Skin epidermis (tissue), 12 donors: ENCODE measurements around the gene ACR.
"Not testable (repeated sequence)": the region's sequence is repeated elsewhere in the genome, so short reads cannot be mapped to it uniquely, and the experiment has no call there.

Experiments
- H3K27ac ChIP-seq, 21 experiments: fragments of 200-600 bp; sonication (generic) in 11 of 21; one replicate each; pipeline ENCODE4 v1.5.0; 2020; ENCODE audit warnings: mild to moderate bottlenecking in 3 of 21, inconsistent platforms in 2 of 21, moderate library complexity in 2 of 21
- H3K4me3 ChIP-seq, 7 experiments: fragments of 200-600 bp; sonication (generic) in 2 of 7; one replicate each; pipeline ENCODE4 v1.5.0; 2020; ENCODE audit warnings: inconsistent platforms in 2 of 7, mild to moderate bottlenecking in 2 of 7, moderate library complexity in 1 of 7

ACR gene

DNA sequence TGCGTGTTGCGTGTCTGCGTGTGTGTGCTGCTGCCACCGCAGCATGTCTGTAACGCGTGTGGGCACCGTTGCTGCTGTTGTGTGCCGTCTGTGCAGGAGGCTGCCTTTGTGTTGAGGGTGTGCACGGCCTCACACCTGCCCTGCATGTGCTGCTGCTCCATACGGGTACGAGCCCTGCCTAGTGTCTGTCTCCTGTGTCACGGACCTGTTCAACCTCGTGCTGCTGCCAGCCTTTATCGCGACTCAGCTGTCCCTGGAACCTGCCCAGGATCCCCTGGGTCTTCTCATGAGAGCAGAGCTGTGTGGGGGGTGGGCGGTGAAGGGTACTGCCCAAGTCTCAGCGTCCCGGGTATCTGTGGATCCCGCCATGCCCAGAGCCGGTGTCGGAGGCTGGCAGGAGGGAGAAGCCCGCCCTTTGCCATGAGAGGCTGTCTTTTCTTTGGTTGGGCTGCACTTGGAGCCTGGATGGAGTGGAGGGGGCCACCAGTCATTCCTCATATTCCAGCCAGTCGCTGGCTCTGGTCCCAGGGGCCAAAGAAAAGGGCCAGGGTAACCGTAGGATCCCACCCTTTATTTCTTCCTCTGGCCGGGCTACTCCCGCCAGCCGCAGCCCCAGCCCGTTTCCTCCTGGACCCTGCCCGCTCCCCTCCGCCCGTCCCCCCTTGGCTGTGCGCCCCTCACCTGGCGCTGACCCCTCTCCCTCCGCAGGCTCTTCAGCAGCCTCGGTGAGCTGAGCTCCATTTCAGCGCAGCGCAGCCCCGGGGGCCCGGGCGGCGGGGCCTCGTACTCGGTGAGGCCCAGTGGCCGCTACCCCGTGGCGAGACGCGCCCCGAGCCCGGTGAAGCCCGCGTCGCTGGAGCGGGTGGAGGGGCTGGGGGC lies 7.8 kb upstream of the ACR start:
- H3K27ac ChIP-seq: no peak overlapping the region
- no peak overlapping the region for H3K4me3 ChIP-seq

DNA sequence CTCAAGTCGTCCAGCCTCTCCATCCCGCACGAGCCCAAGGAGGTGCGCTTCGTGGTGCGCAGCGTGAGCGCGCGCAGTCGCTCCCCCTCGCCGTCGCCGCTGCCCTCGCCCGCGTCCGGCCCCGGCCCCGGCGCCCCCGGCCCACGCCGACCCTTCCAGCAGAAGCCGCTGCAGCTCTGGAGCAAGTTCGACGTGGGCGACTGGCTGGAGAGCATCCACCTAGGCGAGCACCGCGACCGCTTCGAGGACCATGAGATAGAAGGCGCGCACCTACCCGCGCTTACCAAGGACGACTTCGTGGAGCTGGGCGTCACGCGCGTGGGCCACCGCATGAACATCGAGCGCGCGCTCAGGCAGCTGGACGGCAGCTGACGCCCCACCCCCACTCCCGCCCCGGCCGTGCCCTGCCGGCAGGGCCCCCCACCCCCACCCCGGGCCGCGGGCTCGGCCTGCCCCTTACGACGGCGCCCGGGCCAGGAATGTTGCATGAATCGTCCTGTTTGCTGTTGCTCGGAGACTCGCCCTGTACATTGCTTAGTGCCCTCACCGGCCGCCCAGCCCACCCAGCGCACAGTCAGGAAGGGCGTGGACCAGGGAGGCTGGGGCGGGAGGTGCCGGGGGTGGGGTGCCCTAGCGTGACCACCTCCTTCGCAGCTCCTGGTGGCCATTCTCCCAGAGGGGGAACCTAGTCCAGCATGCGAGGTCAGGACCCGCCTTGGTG lies 6.9 kb upstream of the ACR start:
- H3K4me3 ChIP-seq: no peak overlapping the region
- H3K27ac ChIP-seq: no peak overlapping the region

DNA sequence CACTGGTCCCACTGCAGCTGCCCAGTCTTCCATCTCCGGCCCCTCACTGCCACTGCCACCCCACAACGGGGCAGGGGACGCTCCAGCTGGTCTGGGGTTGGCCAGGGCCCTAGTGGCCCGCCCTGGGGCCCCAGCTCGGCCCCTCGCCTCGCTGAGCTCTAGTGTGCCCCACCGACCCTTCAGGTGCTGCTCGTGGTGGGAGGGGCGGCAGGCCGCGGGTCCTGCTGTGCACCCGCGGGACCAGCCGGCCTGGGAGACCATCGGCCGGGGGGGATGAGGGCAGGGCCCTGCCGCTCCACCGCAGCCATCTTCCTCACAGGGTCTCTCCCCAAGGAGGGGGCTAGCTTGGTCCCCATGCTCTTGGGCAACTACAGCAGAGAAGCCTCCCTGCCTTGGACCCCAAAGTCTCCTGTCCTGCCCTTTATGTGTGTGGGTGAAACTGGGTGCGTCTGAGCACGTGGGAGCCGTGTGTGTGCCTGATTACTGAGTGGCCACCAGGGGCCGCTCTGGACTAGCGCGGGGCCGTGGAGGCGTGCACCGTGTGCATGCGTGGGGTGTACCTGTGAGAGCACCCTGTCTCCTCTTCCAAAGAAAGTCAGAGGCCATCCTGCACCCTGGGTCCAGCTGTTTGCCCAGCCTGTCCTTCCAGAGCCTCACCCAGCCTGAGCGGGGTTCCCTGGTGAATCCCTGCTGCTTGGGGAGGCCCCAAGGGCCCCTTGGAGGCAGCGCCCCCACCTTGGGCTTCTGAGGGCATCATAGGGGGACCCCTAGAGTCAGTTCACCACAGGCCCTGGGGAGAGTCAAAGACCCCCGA lies 6.0 kb upstream of the ACR start:
- Histone ChIP-seq H3K27ac (no peak overlapping the region), H3K4me3 (peak overlapping the region in 1 of 7 experiments; percentile 13)

DNA sequence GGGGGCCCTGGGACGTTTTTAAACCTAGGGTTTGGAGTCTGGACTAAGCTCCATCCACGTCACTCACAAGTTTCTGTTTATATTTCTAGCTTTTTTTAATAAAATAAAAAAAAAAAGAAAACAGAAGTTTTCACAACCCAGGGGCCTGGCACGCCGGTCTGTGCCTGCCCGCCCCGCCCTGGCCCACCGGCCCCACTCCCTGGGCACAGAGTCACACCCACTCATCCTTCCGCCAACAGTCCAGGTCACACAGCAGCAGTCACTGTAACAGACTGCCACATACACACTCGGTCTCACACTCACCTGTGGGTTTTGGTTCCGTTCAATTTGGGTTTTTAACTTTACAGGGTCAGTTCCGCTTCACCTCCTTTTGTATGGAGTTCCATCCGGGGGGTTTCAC lies 5.3 kb upstream of the ACR start:
- no peak overlapping the region for H3K27ac ChIP-seq
- H3K4me3 ChIP-seq: no peak overlapping the region

DNA sequence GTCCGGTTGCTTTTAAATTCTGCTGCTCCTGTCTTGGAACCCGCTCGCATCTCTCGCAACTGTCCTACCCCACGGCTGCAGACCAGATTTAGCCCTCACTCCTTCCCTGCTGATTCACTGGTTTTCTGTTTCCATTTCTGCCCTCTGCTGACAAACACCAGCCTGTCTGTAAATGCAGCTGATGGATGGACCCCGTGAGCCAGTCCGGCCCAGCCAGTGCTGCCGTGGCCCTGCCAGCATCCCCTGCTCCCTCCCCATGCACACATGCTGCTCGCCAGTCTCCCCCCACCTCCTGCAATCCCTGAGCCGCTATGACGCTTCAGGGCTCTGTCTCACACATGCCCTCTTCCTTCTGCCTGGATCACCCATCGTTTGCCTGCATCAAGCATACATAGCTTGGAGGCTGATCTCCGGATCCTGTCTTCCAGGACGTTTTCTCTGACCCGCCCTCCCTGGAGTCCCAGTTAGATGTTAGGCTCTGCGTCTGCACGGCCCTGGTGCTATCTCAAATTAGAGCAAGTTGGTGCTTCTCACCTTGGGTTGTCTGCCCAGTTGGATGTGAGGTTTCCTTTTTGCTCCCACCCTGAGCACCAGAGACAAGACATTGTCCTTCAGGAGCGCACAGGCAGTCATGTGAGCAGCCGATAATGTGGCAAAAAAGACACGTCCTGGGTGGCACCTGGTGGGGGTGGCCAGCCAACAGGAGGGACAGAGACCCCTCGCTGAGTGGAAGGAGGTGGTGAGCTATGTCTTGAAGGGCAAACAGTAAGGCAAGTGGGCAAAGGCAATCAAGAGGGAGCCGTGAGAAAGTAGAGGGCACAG lies 4.3 kb upstream of the ACR start:
- Histone ChIP-seq H3K4me3 (no peak overlapping the region), H3K27ac (no peak overlapping the region)

DNA sequence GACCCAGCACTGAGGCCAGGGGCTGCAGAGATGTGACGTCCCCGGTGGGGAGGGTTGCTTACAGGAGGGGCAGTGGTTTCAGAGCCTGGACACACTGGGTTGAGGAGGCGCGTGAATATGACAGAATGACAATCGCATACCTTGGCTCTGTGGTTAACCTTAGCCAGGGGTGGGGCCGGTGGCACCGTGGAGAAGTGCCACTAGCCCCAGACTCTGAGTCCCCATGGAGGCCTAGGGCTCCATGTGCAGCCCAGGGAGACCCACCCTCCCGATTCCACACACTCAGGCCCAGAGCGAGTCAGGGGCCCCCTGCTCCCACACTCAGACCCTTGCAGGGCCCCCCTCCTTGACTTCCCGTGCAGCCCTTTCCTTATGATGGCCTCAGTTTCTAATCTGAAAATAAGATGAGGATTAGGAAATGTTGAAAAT lies 3.6 kb upstream of the ACR start:
- Histone ChIP-seq H3K27ac (no peak overlapping the region), H3K4me3 (no peak overlapping the region)

DNA sequence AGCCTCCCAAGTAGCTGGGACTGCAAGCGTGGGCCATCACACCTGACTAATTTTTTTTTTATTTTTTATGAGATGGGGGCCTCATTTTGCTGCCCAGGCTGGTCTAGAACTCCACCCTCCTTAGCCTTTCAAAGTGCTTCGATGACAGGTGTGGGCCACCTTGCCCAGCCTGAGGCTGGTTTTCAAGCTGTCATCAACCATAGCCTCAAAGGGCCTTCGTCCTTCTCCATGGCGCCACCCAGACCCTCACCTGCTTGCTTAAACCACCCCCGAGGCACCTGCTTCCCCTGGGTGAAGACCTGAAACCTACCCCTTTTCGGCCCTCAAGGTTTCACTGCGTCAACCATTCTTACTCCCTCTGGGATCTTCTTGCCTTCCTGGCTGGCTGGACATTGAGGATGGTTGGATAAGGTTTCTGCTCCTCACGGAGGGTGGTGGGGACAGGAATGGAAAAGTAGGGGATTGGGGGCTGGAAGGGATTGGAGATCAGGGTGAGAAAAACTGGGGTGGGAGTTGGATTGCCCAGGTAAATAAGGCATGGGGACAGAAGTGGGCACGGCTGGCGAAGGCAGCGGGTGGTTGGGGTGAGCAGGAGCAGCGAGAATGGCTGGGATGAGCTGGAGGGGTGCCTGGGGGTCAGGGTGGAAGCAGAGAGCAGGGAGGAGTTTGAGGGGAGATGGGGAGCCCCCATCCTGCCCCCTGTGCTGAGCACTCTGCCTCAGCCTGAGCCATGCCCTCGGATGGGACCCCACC lies 2.8 kb upstream of the ACR start:
- Histone ChIP-seq H3K27ac (no peak overlapping the region), H3K4me3 (no peak overlapping the region)

DNA sequence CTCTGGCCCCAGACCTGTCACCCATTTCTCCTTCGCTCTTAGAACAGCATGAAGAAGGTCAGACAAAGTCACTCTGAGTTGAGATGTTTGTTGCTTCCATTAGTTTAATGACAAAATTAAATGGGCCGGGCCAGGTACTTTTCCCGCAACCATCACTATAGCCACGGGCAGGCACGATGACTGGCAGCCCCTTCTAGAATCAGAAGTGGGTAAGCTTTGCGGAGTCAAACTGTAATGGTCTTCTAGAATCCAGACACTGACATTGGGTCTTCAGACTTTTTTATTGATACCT lies 2.3 kb upstream of the ACR start:
- Histone ChIP-seq H3K4me3 (no peak overlapping the region), H3K27ac (no peak overlapping the region)

DNA sequence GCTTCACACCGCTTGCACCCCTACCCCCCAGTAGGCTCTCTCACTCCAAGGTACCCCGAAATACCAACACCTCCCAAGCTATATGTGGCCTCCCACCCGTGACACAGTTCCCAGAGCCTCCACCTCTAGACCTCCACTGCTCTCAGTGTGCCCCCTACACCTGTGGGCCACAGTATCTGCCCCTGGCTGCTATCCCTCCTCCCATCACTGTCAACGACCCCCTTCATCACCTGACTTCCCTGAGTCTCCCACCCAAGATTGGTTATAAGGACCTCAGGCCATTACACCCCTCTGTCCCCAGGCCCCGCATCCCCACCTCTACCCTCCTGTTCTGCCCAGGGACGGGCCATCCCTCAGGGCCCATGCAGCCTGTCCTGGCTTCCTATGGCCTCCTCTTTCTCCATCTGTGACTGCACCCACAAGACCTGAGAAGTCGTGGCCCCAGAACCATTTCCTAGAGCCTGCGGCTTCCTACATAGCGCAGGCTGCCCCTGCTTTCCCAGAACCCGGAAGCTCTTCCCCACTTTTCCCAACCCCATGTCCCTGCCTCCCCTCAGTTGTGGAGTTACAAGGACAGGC lies 734 bp downstream of the ACR start:
- Histone ChIP-seq H3K27ac (no peak overlapping the region), H3K4me3 (no peak overlapping the region)

DNA sequence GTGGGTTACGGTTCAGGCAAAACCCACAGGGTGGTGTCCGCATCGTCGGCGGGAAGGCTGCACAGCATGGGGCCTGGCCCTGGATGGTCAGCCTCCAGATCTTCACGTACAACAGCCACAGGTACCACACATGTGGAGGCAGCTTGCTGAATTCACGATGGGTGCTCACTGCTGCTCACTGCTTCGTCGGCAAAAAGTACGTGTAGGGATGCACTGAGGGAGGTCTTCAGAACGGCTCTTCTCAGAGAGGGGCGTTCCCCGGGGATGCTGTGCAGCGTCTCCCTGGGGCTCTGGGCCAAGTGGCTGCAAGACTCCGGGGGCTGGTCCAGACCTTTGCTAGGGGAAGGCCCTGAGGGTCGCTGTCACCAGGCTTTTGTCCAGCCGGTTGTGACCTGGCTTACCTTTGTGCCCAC lies 1.3 kb downstream of the ACR start:
- H3K4me3 ChIP-seq: no peak overlapping the region
- H3K27ac ChIP-seq: no peak overlapping the region

DNA sequence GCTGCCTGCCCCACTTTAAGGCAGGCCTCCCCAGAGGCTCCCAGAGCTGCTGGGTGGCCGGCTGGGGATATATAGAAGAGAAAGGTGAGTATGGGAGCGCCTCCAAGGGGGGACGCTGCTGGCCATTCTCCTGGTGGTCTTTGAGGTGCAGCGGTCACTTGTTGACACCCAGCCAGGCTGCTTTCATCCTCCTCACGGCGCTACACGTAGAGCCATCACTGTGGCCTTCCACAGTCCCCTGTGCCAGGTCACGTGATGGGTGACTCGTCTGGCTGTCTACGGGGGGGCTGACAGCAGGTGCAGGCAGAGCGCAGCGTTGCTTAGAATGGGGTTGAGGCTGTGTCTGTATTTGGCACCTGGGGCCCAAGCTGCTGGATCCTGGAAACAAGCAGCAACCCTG lies 1.9 kb downstream of the ACR start:
- Histone ChIP-seq H3K27ac (no peak overlapping the region), H3K4me3 (no peak overlapping the region)

DNA sequence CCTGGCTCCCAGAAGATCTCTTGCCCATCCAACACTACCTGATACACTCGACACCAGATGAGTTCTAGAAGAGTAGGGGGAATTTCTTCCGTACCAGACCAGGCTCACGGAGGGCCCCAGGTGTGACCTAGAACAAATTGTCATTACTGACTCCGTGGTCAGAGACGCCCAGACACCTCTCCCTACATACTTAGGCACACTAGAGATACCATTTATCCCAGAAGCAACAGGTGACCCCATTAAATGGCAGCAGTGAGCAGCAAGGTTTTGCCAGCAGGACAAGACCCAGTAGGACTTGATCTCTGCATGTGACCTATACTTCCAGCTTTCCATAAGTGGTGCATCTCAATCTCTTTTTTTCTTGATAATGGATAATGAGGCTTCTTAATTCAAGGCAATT lies 2.7 kb downstream of the ACR start:
- H3K4me3 ChIP-seq, H3K27ac ChIP-seq: not testable (repeated sequence)

DNA sequence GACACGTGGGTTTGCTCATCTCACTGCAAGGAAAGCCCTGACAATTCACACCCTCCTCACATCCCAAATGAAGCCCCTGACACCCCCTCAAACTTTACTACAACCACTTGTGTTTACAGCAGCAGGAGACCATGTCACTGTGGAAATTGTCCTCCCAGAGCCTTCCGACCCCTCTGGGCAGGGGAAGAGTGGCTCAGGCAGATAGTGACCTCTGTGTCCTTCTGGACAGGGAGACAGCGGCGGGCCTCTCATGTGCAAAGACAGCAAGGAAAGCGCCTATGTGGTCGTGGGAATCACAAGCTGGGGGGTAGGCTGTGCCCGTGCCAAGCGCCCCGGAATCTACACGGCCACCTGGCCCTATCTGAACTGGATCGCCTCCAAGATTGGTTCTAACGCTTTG lies 6.4 kb downstream of the ACR start:
- not testable (repeated sequence) for H3K4me3 ChIP-seq, H3K27ac ChIP-seq

DNA sequence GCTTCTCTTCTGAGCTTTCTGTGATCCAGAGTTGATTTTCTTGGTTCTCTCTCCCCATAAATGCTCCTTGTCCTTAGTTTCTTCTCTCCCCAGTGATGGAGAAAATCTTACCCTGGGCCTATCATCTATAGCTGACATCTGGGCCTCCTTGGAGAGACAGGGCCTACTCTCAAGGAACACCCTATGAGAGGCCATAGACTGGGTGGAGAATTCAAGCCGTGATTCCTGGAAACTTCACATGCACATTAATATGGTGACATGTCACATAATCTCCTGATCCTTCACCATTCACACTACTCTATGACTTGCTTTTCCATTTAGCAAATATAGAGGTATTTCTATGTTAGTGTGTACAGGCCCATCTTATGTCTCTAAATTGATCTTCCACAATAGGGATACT lies 9.5 kb downstream of the ACR start:
- not testable (repeated sequence) for H3K27ac ChIP-seq, H3K4me3 ChIP-seq

DNA sequence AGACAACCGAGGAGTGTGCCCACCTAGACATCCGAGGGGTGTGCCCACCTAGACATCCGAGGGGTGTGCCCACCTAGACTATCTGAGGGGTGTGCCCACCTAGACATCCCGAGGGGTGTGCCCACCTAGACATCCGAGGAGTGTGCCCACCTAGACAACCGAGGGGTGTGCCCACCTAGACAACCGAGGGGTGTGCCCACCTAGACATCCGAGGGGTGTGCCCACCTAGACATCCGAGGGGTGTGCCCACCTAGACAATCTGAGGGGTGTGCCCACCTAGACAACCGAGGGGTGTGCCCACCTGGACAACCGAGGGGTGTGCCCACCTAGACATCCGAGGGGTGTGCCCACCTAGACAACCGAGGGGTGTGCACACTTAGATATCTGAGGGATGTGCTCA lies 10.6 kb downstream of the ACR start:
- not testable (repeated sequence) for H3K27ac ChIP-seq, H3K4me3 ChIP-seq

DNA sequence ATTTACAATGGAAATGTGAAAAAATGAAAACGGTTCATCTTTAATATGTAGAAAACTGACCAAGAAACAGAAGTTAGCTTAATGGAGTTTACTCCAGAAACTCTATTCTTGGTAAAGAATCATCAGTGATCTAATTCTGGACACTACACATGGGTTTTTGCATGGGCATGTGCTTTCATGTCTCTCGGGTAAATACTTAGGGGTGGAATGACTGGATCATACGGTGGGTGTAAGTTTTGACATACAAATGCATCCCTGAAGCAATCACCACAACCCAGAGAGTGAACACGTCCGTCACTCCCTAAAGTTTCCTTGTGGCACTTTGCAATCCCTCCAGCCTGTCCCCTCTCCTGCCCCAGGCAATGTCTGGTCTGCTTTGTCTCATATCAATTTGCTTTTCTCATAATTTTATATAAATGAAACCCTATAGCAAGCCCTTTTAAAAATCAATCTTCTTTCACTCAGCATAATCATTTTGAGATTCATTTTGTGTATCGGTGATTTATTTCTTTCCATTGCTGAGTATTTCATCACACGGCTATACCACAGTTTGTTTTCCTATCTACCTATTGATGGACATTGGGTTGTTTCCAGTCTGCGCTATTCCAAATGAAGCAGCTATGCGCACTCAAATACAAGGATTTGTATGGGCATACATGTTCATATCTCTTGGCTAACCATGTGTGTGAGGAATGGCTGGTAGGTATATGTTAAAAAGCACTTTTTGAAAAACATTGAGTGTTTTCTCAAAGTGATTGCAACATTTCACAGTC lies 11.5 kb downstream of the ACR start:
- H3K27ac ChIP-seq, H3K4me3 ChIP-seq: not testable (repeated sequence)

DNA sequence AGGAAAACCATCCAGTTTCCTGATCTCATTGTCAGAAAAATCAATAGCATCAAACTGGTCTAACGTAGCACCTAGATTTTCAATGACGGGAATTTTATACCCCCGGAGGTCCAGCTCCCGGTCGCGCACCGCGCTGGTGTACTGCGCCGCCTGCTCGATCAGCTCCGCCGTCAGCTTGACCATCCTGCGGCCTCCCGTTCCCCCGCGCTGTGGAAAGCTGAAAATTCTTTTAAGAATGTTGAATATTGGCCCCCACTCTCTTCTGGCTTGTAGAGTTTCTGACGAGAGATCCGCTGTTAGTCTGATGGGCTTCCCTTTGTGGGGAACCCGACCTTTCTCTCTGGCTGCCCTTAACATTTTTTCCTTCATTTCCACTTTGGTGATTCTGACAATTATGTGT lies 17.2 kb downstream of the ACR start:
- not testable (repeated sequence) for H3K4me3 ChIP-seq, H3K27ac ChIP-seq

DNA sequence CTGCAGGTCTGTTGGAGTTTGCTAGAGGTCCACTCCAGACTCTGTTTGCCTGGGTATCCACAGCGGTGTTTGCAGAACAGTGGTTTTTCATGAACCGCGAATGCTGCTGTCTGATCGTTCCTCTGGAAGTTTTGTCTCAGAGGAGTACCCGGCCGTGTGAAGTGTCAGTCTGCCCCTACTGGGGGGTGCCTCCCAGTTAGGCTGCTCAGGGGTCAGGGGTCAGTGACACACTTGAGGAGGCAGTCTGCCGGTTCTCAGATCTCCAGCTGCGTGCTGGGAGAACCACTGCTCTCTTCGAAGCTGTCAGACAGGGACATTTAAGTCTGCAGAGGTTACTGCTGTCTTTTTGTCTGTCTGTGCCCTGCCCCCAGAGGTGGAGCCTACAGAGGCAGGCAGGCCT lies 18.4 kb downstream of the ACR start:
- H3K27ac ChIP-seq: not testable (repeated sequence)
- H3K4me3 ChIP-seq: peak overlapping the region in 6 of 7 experiments; percentile 40 to 56 (median 42)
